HG03175 (cell line): ENCODE data around the gene MITF.

Source experiments
- ATAC-seq: cut with Tn5 transposase; IDR thresholded peaks from one replicate; pipeline ENCODE4 v1.9.1; 2021; ENCODE audit warnings: mild to moderate bottlenecking, moderate library complexity; ENCODE audit not compliant: unreplicated experiment

The MITF gene

DNA sequence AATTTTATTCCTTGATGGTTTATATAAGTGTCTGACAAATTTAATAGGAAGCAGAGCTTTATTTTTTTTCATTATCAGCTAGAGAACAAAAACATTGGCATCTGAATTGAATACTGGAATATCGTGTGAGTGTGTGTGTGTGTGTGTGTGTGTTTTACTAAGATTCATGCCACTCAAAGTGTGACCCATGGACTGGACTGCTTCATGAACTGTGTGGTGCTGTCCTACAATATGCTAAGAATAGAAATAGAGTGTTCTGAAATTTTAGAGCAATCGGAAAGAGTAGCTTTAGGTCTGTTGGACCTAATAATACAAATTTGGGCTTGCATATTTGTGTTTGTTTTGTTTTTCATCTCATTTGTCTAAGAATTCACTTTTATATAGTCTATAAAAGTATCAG is 89.6 kb downstream of the MITF start:
- no peak for ATAC-seq

DNA sequence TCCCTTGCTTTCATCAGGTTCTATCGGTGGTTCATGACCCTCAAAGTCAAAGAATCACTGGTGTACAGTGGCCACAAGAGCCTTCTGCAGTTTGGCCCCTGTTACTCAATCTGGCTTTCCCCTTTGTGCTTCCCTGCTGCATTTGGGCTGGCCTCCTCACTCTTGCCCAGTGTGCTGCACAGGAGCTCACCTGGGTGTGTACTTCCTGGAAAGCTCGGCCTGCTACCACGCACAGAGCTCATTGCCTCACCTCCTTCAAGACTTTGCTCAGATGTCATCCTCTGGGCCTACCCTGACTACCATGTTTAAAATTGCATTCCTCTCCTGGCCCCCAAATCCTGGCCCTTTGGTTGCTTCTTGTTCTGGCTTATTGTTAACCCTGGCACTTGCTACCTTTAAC is 90.9 kb downstream of the MITF start:
- ATAC-seq, result no peak

DNA sequence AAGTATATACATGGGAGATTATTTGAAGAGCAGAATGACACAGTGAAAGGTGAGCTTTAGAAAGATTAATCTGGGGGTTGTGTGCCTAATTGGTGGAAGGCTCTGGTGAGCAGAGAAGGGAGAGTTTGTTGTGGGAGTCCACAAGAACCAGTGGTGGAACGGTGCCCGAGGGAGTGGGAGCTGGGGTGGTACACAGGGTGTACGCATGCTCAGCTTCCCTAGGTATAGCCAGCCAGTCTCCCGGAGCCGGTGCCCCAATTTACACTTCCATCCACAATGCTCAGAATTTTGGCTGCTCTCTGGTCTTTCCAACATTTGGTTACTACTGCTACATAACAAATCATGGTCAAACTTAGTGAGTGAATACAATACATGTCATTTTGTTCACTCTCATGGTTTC is 92.5 kb downstream of the MITF start:
- no peak for ATAC-seq

DNA sequence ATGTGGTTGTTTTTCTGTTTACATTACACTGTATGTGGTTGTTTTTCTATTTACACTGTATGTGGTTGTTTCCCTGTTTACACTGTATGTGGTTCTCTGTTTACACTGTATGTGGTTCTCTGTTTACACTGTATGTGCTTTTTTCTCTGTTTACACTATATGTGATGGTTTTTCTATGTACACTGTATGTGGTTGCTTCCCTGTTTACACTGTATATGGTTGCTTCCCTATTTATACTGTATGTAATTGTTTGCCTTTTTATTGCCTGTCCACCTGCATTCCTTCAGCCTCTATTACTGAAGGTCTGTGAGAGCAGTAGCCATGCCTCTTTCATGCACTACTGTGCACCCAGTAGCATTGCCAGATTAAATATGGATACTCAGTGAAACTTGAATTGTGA is 94.3 kb downstream of the MITF start:
- ATAC-seq, result no peak

DNA sequence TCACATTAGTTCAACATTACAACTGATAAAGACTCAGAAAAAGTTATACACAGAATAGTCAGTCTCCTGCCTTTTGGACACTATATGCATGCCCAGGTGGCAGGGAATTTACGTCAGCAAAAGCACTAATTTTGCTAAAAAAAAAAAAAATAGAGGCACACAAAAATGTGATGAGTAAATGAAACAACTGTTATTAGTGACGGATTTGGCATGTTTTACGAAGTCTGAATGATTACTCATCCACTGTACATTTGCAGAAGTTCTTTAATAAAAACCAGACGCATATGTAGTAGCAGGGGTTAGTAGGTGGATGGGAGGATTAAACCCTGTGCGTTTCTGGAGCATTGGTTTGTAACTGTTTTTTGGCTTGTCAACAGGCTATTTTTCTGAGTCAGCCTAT is 99.0 kb downstream of the MITF start:
- no peak for ATAC-seq

DNA sequence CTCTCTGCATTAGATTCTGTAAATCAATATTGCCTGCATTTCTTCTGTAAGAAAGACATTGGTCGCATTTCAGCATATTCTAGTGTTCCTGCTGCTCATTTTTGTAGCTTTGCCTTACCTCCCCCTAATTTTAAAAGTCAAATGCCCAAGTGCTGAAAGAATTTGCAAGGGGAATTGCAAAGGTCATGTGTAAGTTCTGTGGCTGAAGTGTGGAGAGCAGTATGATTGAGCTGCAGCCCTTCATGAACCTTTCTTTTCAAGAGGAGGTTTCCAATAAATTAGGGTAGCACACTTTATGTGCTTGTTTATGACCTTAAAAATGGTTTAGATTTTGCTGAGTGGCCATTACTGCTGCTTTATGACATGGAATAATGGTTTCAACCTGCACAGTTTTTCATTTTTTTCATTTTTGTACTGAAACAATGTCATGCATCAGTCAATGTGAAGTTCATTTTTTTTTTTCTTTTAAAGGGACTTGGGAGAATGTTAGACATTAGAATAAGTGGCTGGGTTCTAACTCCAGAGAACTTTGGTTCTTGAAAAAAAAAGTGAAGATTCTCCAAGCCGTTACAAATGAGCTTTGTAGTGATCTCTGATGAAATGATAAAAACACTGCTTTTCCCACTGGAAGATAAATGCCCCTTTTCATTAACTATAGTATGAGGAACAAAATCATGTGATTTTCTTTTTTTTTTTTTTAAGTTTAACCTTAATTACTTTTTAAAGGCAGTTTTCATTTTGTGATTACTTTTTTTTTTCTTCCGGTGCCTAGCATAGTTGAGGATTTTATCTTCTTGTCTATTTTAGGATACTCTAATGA is 99.6 kb downstream of the MITF start:
- no peak for ATAC-seq

DNA sequence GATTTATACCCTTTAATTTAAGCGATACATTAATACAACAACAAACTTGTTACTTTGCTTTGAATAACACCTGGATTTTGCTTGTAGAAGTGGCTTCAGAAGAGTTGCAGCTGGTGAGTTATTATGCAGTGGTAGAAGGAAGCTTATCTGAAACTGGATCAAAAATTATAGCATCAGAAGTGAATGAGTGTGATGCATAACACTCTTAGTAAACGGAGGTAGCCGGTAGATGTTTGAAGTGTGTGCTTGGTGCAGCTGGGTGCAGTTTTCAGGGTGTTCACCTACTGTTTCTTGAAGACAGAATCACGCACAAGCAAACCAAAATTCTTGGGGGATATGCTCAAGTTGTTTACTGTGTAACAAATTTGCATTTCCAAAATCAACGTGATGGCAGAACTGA is 103.1 kb downstream of the MITF start:
- ATAC-seq, result no peak

DNA sequence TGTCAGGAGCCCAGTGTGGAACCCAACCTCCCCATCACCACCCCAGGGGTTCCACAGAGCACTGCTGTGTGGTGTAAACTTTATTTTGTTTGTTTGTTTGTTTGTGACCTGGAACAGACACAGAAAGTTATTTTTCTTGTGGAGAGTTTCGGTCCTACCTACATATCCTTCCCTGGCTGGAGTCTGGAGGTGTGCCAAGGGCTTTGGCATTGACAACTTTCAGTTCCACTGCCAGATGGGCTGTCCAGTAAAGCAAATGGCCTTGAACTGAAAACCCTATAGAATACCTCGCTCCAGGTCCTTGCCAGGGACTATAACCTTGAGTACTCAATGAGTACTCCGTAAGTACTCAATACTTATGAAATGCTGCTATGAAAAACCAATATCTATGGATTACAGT is 103.5 kb downstream of the MITF start:
- no peak for ATAC-seq

DNA sequence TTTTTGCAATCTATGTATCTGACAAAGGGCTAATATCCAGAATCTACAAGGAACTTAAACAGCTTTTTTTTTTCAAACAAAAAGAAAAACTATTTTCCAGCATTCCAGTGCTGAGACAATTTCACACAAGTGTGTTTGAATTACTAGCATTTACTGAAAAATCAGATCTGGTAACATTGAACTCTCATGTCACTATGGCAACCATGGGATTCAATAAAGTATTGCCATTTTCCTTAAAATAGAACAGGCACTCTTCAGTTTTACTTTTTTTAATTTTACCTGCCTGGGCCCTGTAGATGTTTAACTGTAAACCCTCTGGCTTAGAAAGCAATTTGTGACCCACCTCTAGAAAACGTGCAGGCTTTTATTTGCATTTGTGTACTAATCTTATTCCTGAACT is 105.4 kb downstream of the MITF start:
- ATAC-seq, result no peak

DNA sequence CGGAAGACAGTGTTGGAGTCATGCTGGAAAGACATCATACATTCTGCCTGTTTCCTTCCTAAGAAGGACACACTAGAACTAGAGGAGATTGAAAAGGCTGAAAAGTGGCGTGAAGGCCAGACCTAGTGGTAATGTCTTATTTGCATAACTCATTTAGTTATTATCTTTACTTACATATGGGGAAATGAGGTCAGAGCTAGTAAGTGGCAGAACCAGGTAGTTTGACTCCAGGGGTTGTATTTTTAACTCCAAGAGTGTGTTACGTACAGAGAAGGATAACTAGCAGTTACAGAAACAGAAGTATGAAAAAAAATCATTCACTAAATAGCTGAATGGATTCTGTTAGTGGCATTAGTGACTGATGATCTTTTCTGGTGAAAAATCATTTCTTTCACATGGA is 108.0 kb downstream of the MITF start:
- ATAC-seq, result no peak

DNA sequence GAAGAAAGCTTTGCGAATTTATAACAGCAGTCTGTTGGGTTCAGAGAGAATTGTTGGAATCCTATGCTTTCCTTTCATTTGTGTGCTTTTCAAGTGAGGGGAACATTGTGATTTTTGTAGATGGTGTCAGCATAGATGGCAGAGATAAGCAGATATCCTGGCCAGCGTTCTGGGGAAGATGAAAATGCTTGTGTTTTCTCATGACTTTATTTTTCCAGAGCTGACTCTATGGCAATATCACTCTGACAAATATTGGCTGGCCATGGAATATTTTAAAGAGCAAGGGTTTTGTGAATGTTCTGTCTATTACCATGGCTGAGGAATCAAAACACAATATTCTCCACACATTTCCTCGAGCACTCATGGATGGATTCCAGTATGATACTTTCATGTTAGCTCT is 108.8 kb downstream of the MITF start:
- no peak for ATAC-seq

DNA sequence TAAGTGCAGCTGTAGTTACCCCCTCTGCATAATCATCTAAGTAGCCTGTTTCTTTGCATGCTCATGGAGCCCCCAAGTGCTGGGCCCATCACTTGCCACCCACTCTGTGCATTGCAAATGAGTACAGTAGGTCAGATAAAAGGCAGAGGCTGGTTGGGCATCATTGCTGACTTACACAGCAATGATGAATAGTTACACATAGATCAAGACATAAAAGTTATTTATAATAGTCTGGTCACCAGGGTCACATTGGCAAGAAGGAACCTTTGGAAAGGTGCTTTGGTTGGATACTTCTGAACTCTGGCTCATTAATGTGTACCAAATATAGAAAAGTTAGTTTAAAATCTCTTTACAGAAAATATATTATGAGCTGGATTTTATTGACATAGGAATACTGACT is 111.6 kb downstream of the MITF start:
- ATAC-seq, result no peak

DNA sequence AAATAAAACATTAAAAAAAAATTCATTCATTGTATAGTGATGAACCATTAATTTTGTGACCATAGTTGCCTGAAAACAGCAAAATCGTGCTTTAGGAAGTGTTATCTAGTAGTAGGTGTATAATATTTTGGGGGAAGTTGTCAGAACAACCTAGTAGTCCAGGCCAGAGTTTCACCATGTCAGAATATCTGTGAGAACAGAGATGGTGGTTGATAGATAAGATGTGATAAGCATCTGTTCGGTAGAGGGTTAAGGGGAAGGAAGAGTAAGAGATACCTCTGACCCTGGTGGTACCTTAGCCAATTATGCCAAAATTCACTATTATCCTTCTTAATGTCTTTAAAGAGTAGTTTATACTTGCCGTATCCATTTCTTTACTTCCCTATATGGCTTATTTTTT is 113.8 kb downstream of the MITF start:
- no peak for ATAC-seq

DNA sequence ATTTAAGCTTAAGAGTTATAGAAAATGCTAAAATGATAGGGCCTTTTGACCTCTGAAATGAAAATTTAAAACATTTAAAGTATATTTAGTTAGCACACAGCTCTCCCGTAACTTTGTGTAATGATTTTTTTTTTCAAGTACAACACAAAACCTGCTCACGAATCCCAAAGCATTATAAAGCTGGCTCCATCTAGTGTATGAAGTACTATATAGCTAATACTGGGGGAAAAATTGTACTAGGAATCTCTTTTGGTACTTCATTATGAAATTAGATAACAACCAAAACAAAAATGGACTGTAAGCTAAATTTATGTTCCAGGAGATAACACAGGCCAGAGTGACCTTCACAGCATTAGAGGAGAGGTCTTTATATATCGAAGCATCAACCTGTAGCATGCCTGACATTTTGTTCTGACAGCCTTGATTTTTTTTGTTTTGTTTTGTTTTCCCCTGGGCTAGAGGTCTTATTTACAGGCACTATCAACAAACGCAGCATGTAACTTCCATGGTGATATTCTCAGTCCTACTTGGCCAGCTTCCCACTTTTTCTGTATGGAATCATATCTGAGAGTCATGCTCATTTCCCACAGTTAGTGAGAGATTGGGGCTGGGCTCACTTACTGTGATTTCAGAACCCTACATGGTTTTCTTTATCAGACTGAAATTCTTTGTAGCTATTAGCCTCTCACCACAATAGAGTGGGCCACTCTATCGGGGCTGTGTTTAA is 116.3 kb downstream of the MITF start:
- no peak for ATAC-seq

DNA sequence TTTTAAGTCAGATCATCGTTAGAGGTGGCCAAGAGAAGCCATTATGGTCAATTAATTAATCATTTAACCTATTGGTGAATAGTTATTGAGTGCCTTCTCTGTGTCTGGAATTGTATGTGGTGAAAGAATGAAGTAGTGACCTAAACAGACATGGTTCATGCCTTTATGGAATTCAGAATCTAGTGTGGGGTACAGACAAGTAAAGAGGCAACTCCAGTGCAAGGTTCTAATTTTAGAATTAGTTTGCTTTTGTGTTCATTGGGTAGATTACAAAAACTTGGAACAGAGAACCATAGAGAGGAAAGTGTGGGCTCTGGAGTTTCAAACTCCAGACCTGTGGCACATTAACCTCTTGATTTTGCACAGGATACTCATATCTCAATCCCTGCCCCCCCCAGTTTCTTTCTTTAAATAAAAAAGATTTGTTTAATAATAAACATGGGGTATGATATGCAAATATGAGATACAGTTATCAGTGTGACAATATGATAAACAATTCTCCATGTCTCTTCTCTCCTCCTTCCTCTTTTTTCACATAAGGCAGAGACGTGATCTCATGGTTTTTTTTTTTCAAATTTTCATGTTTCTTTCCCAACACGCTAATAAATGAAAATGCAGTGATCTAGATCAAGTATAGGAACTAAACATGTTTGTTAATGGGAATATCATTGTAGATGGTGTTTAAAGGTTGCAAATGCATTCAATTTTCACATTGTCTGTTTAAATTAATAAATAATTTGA is 117.9 kb downstream of the MITF start:
- ATAC-seq, result no peak

DNA sequence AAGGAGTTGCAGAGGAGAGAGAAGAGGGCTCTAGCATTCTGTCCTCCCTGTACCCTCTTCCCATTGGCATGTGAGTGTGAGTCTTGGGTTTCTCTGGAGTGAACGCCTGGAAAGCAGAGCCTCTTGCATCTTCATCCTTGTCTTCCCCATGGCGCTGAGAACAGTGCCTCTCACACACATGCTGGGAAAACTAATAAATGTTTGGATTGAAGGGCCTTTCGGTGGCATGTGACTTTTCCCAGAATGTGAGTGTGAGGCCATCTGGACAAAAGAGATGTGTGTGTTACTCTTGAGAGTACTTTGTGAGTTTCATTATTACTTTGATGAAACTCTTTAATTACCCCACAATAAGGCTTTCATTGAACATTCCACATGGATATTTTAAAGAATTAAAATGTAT is 122.3 kb downstream of the MITF start:
- ATAC-seq, result no peak

DNA sequence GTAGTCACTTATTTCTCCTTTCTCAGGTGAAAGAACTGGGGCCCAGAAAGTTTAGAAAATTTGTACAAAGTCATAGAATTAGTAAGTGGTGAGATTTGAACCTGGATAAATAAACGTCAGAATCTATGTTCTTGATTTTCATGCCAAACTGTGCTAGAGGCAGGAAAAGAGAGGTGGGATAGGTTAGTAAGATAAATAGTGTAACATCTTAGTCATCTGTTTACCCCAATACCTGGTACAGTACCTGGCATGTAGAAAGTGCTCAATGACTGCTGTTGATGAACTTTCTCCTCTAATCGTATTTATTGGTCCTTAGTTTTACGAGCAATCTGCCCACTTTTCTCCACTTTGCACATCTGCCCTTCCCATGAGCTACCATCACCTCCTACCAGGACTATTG is 124.9 kb downstream of the MITF start:
- ATAC-seq, result no peak

DNA sequence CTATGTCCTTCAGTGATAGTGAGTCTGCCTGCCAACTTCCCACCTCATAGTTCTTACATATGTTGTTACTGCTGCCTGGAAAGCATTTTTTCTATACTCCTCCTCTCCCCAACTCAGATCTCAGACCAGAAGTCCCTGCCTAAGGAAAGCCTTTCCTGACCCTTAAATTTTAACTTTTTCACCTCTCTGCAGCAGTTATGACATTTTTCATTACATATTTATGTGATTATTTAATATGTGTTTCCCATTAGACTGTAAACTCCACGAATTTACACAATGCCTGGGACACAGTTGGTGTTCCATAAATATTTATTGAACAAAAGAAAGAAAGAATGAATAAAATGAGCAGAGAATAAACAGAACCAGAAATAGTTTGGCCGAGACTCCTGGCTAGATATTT is 125.5 kb downstream of the MITF start:
- ATAC-seq, result no peak

DNA sequence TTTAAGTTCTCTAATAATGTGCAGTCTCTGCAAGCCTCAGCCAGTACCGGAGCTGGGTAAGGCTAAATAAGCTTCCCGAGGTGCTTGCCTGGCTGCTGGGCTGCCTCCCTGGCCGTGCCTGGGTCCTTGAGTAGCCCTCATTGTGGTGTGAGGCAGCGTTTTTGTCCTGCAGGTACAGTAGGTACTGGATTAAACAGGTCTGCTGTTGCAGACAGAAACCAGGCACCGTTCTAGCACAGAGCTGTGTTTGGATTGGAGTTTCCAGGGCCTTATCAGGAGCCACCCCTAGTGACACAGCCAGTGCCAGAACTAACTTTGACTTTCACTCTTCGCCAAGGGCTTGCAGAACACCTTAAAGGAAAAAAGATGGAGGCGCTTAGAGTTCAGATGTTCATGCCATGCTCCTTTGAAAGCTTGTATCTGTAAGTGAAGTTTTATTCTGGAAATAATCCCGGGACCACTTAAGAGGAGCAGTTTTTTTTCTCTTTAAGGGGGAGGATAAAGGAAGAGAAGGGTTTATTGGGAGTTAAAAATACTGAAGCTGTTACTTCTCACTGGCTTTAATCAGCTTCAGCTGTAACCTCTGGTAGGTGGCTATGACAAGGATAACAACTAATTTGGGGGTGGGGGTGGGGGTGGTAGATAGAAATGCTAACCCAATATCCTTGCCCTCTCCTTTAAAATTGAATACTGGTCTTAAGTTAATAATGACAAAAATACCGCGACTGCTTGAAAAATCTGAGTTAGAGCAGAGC is 126.8 kb downstream of the MITF start:
- ATAC-seq, result no peak

DNA sequence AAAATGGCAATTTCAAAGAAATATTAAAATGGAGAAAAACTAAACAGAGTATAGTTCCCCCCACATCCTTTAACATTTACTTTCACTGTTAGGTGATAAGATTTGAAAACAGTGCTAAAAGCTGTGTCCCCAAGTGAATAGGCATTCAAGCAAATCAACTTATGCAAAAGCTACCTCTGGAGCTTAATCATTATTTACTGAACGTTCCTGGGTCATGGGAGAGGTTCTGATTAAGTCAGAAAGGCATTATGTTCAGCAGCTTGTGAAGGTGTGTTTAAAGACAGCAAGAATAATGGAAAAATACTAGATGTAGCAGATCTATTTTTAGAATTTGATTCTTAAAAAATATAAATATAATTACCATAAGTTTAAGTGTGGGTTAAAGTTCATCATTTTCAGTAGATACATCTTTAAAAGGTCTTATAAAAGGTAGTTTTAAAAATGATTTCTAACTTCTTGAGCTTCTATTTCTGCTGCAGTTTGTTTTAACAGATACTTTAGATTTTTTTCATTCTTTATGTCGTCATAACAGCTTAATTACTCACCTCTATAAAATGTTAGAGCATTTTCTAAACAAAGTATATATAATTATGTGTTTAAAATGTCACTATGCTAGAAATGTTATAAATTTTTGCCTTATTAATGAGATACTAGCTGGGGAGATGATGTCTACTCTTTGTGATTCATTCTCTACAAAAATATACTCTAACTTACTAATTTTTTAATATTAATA is 127.9 kb downstream of the MITF start:
- ATAC-seq, result no peak
